ENCODE data around the gene NVL.

- no peak for TF ChIP-seq CTCF (conservative IDR thresholded peaks at IDR 0.05 in 1 of 2, IDR thresholded peaks at IDR 0.05 in 1 of 2; ENCODE audit: extremely low read depth in 1 of 2, insufficient read depth in 1 of 2, low read depth in 1 of 2, low read length in 2 of 2)
- TF ChIP-seq EZH2 (IDR thresholded peaks at IDR 0.05; ENCODE audit: borderline replicate concordance, low read length) = no peak
Observed at GRCh38 chr1:224264321-224264720, 65.7 kb downstream of the NVL start.

Measured in mammary epithelial cell (primary cell).